HG03378 (cell line): ENCODE measurements around the gene SYS1.

Source experiments
- ATAC-seq: cut with Tn5 transposase; IDR thresholded peaks from one replicate; pipeline ENCODE4 v1.9.1; 2021; ENCODE audit warnings: mild to moderate bottlenecking, moderate library complexity; ENCODE audit not compliant: unreplicated experiment

SYS1 gene

GRCh38 chr20:45412653-45413052, 49.7 kb downstream of the SYS1 start:
- no peak for ATAC-seq

DNA sequence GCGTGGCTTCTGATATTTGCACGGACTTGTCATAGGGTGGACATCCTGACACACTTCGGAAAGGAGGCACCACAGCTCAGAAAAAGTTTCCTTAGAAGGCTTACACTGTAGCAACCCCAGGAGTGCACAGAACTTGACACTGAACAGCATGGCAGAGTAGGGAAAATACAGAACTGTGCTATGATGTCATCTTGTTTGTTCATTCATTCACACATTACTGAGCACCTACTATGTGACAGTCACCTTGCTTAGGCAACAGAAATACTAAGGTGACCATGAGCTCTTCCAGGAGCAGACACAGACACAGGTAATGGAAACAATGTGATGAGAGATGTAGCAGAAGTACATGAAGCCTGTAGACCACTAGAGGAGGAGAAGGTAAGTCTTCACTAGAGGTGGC, 50.5 kb downstream of the SYS1 start:
- ATAC-seq = no peak

DNA sequence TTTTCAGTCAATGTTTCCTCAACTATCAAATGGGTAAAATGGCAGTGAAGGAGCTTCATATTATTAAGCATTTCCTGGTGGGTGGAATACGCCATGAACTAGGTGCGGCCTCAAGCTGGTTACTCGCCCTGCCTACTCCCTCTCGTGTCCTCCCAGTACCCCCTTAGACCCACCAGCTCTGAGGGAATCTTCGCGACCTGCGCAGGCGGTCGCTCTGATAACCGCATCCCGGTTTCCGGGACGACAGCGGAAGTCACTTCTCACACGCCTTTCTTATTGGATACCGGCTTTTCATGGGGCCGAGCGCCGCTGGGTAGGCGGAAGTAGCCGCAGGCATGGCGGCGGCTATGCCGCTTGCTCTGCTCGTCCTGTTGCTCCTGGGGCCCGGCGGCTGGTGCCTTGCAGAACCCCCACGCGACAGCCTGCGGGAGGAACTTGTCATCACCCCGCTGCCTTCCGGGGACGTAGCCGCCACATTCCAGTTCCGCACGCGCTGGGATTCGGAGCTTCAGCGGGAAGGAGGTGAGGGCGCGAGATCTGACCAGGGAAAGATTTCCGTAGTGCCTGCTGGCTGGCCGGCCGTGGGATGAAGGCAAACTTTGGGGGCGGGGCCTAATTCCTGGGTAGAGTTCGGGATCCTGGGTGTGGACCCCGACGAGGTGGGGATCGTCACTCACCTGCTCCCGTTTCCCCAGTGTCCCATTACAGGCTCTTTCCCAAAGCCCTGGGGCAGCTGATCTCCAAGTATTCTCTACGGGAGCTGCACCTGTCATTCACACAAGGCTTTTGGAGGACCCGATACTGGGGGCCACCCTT, 53.1 kb downstream of the SYS1 start, which contains the start of gene PIGT:
PIGT (plus strand) TSS at position 320 of the 816 bp plus-strand sequence; CDS start at position 336, 16 bp downstream.
- peak; percentile 52 for ATAC-seq

DNA sequence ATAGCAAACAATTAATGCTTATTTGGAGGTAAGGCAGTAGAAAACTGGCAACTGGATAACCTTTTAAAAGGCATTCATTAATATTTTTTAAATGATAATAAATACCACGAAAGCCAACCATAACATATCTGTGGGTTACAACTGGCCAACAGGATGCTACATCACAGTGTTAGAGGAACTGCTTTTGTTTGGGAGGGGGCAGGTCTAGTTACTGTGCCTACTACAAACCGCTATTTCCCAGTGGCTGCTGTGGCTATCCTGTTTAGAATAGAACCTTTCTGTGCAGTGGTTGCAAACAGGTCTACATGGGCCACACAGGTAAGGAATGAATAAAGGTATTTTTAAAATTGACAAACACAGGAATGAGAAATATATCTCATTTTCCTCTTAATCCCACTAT, 54.0 kb downstream of the SYS1 start:
- no peak for ATAC-seq
